ENCODE measurements around the gene ASNS.
A peak's percentile ranks its signal among the peaks of the same experiment; 100 is the strongest.
"Not testable (repeated sequence)": the region's sequence is repeated elsewhere in the genome, so short reads cannot be mapped to it uniquely, and the experiment has no call there.

Gene ASNS, protein sequence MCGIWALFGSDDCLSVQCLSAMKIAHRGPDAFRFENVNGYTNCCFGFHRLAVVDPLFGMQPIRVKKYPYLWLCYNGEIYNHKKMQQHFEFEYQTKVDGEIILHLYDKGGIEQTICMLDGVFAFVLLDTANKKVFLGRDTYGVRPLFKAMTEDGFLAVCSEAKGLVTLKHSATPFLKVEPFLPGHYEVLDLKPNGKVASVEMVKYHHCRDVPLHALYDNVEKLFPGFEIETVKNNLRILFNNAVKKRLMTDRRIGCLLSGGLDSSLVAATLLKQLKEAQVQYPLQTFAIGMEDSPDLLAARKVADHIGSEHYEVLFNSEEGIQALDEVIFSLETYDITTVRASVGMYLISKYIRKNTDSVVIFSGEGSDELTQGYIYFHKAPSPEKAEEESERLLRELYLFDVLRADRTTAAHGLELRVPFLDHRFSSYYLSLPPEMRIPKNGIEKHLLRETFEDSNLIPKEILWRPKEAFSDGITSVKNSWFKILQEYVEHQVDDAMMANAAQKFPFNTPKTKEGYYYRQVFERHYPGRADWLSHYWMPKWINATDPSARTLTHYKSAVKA

DNA sequence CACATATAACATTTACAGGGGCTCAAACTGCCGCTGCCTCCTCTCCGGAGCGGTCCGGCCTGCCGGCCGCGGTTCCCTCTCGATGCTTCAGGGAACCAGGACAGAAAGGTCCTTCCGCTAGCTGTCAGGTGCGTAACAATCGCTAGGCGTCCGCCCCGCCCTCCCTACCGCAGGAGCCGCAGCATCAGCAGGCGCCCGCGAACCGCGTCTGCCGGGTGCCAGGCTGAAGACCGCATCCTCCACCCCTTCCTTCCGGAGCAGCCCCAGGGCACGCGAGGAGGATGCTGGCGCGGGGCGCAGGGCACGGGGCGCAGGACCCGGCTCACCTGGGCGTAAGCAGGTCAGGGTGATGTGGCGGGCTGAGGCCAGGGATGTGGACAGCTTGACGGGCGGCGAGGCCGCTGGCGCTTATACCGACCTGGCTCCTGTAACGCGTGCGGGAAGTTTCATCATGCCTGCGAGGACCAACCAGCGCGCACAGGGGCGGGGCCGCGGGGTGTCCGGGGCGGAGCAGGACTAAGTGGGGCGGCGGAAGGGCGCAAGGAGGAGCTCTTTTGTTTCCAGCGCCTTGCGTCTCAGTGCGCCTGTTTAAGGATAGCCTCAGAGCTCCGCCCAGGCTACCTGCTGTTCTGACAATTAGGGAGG lies at the start of gene ASNS:
ASNS (minus strand) TSS at position 384 of the 645 bp plus-strand sequence. CDS start 3,252 bp downstream, outside the sequence.
- DNase-seq, result peak; percentile 98

DNA sequence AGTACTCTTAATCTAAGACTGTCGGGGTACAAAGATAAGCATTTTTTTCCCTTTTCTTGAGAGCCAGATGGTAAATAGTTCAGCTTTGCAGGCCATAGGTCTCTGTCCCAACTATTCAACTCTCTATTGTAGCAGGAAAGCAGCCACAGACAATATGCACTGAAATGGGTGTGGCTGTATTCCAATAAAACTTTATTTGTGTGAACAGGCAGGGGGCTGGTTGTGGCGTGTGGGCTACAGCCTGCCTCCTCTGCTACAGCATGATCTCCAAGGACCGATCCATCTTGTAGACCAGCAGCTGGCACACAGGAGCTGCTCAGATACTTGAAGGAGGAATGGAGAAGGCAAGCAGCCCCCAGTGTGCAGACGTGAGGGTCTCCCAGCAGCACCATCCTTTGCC lies 49.0 kb upstream of the ASNS start:
- DNase-seq, result not testable (repeated sequence)

DNA sequence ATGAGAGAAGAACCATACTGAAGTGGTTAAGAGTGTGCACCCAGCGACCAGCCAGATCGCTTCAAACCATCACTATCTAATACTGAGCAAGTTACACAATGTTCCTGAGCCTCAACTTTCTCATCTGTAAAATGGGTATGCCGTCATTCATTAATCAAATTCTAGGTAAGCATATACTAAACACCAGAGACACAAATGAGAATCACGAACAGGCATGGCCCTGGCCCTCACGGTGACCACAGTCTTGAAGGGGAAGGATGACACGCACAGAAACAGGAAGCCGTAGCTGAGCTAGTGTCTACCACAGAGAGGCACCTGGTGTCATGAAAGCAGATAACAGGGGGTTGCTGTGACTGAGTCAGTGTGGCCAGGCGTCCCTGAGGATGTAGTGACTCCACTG lies 43.1 kb upstream of the ASNS start:
- DNase-seq, result not testable (repeated sequence)

- not testable (repeated sequence) for DNase-seq
Observed at GRCh38 chr7:97912294-97912693, 40.1 kb upstream of the ASNS start.

GRCh38 chr7:97896893-97897292 lies 24.7 kb upstream of the ASNS start:
- DNase-seq, result not testable (repeated sequence)

DNA sequence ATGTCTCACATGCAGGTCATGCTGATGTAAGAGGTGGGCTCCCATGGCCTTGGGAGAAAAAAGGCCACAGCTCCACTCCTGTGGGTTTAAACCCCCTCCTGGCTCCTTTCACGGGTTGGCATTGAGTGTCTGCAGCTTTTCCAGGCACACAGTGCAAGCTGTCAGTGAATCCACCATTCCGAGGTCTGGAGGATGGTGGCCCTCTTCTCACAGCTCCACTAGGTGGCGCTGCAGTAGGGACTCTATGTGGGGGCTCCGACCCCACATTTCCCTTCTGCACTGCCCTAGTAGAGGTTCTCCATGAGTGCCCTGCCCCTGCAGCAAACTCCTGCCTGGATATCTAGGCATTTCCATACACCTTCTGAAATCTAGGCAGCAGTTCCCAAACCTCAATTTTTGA lies 19.5 kb upstream of the ASNS start:
- DNase-seq, result not testable (repeated sequence)

DNA sequence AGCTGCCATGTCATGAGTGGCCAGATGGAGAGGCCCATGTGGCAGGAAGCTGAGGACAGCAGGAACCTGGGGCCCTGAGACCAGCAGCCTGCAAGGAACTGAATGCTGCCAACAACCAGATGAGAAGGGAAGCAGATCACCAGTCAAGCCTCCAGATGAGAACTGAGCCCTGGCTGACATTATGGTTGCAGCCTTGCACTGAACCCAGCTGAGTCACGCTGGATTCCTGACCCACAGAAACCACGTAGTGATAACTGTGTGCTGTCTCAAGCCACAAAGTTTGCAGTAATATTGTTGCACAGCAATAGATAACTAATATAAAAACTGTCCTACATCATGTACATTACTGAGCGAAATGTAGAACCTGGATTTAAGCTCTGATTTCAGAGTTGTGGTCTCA lies 7.3 kb upstream of the ASNS start:
- DNase-seq, result not testable (repeated sequence)

- not testable (repeated sequence) for DNase-seq
Observed at GRCh38 chr7:97874894-97875293, 2.7 kb upstream of the ASNS start.

- no peak for DNase-seq
Observed at GRCh38 chr7:97873606-97874005, 1.4 kb upstream of the ASNS start.

DNA sequence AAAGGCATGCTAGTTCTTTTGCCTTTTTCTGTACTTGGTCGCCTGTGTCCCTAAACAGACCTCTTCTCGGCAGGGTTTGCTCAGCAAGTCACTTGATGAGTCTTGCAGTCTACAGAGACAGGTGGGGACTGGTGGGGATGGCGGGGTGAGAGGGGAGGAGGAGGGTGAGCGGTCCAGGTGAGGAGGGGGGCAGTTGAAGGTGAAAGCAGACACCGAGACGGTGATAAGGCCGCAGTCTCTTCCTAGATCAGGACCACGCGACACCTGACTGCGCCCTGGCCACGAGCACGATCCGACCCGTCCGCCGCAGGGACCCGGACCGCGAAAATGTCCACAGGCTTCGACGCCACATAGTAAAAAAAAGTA lies 566 bp downstream of the ASNS start:
- peak; percentile 59 for DNase-seq

DNA sequence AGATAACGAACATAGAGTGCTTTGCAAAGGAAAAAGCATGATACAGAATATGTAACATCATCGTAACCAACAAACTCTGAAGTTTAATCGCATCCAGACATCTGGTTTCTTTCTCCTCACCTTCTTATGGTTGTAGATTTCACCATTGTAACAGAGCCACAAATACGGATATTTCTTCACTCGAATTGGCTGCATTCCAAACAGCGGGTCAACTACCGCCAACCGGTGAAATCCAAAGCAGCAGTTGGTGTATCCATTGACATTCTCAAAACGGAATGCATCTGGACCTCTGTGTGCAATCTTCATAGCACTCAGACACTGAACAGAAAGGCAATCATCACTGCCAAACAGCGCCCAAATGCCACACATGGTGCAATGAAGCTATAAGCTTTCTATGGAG lies 3.4 kb downstream of the ASNS start:
- no peak for DNase-seq

DNA sequence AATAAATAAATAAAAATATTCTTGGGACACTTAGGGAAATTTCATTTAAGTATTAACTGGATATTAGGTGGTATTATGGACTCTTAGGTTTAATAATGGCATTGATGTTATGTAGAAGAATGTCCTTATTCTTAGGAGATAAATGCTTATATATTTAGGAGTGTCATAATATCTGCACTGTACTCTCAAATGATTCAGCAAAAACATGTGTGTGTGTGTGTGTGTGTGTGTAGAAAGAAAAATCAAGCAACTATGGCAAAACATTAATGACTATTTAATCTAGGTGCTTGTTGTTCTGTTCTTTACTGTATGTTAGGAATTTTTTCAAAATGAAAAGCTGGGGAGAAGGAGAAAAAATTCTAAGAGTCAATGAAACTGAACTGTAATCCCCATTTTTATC lies 3.9 kb downstream of the ASNS start:
- no peak for DNase-seq

GRCh38 chr7:97865104-97865503 lies 7.1 kb downstream of the ASNS start:
- no peak for DNase-seq

- no peak for DNase-seq
Observed at GRCh38 chr7:97859606-97860204, 12.5 kb downstream of the ASNS start.

- DNase-seq, result no peak
Observed at GRCh38 chr7:97858221-97858620, 14.0 kb downstream of the ASNS start.

GRCh38 chr7:97857544-97857943 lies 14.7 kb downstream of the ASNS start:
- DNase-seq, result no peak

- no peak for DNase-seq
Observed at GRCh38 chr7:97851683-97852082, 20.5 kb downstream of the ASNS start.

DNA sequence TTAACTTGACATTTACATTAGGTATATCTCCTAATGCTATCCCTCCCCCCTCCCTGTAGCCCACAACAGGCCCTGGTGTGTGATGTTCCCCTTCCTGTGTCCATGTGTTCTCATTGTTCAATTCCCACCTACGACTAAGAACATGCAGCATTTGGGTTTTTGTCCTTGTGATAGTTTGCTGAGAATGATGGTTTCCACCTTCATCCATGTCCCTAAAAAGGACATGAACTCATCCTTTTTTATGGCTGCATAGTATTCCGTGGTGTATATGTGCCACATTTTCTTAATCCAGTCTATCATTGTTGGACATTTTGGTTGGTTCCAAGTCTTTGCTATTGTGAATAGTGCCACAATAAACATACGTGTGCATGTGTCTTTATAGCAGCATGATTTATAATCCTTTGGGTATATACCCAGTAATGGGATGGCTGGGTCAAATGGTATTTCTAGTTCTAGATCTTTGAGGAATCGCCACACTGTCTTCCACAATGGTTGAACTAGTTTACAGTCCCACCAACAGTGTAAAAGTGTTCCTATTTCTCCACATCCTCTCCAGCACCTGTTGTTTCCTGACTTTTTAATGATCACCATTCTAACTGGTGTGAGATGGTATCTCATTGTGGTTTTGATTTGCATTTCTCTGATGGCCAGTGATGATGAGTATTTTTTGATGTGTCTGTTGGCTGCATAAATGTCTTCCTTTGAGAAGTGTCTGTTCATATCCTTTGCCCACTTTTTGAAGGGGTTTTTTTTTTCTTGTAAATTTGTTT lies 21.8 kb downstream of the ASNS start:
- DNase-seq, result not testable (repeated sequence)

DNA sequence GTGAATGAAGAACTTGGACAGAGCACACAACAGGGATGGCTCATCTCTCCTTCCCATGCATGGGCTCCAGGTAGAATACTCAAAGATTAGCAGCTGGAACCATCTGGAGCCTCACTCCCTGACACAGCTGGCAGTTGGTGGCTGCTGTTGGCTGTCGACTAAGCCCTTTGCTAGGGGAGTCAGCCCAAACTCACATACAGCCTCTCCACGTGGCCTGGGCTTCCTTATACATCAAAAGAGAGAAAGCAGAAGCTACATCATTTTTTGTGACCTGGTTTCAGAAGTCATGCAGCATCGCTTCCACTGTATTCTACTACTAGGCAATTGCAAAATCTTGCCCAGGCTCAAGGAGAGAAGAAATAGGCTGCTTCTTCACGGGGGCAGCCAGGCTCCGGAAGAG lies 24.4 kb downstream of the ASNS start:
- no peak for DNase-seq

- DNase-seq, result no peak
Observed at GRCh38 chr7:97846945-97847344, 25.3 kb downstream of the ASNS start.

DNA sequence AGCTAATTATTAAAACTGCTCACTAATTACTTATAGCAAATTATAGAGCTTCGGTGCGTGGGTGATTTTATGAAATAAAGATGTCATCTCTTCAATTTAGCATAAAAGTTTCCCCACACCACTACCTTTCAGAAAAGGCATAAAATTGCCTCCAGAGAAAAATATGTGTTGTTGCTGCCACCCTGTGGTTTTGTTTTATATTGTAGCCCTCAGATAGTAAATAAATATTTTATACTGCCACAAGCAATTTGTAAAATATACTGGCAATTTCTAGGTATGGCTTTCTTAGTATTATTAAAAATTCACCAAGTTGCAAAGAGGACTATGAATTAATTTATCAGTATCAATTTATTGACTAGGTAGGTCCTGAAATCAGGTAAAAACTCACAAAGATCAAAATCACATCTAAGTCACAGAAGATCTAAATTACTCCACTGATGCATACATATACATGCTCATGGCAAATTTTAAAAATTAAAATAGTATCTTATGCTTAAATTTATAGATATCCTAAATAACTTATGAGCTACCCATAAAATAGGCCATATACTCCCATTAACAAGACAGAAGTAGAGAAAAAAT lies 26.5 kb downstream of the ASNS start:
- DNase-seq, result no peak

DNA sequence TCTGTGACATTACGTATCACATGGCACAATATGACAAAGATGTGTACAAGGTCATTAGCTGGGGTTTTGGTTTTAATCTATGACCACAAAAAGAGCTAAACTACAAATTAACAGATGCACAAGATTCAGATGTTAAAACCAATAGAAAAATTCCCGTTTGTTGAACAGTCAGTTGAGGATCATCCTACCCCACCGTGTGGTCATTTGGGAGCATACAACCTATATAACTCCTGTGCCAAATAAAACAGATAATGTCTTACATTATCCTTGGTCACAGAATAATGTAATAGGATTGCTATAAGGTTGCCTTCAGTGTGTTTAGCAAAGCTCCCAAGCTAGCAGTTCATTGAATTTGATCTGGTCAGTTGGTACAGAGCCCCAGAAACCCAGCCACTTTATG lies 28.2 kb downstream of the ASNS start:
- DNase-seq, result no peak

Data from islet precursor cell (in vitro differentiated cells).